Gastrocnemius medialis (tissue), 4 donors: ENCODE measurements around the gene GRIN2C.

Experiments used
- POLR2A ChIP-seq, 2 donors: fragments of 450-650 bp; IDR thresholded peaks; one replicate each; pipeline ENCODE4 v1.6.1; 2017; ENCODE audit warnings: antibody characterized with exemption in 2 of 2, mild to moderate bottlenecking in 2 of 2, moderate library complexity in 2 of 2
- TF ChIP-seq, protein P1 (sequence below), 5 experiments: fragments of 450-650 bp in 3 of 5; fragments of 200-600 bp in 2 of 5; sonication (generic) in 2 of 5; IDR thresholded peaks in 4 of 5; conservative IDR thresholded peaks in 1 of 5; 1 replicate in 4 of 5; 2 replicates in 1 of 5; pipeline ENCODE4 v1.5.1; 2016 to 2019; ENCODE audit warnings: antibody characterized with exemption in 5 of 5, mild to moderate bottlenecking in 3 of 5, moderate library complexity in 3 of 5

DNA sequence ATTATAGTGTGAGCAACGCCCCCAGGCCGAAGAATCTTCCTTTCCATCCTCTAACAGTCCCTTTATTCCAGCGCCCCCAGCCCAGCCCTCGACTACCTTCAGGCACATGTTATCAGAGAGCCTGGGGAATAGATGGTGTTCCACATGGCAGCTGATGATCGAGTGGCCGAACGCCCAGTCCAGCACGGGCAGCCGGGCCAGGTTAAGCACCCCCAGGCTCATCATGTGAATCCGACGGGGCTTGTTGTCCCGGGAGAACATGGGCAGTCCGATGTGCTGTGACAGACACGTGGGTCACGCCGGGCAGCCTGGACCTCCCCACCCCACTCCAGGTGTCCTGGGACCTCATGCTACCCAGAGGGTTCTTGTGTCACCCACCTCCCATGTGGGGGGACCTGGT, 19.6 kb upstream of the GRIN2C start:
- TF ChIP-seq, protein P1, sequence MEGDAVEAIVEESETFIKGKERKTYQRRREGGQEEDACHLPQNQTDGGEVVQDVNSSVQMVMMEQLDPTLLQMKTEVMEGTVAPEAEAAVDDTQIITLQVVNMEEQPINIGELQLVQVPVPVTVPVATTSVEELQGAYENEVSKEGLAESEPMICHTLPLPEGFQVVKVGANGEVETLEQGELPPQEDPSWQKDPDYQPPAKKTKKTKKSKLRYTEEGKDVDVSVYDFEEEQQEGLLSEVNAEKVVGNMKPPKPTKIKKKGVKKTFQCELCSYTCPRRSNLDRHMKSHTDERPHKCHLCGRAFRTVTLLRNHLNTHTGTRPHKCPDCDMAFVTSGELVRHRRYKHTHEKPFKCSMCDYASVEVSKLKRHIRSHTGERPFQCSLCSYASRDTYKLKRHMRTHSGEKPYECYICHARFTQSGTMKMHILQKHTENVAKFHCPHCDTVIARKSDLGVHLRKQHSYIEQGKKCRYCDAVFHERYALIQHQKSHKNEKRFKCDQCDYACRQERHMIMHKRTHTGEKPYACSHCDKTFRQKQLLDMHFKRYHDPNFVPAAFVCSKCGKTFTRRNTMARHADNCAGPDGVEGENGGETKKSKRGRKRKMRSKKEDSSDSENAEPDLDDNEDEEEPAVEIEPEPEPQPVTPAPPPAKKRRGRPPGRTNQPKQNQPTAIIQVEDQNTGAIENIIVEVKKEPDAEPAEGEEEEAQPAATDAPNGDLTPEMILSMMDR (IDR thresholded peaks at IDR 0.05 in 4 of 5, conservative IDR thresholded peaks at IDR 0.05 in 1 of 5): no peak
- no peak for TF ChIP-seq POLR2A (IDR thresholded peaks at IDR 0.05)
